DND-41 (cell line): Measurements from ENCODE around the gene CPNE4.

Source experiments
- ATAC-seq: fragments of 200-7000 bp; cut with Tn5 transposase; 3 replicates; pipeline ENCODE4 v1.9.1; 2021; ENCODE audit warnings: low read depth; ENCODE audit not compliant: insufficient read depth
- DNase-seq: peaks from one replicate; pipeline ENCODE4 v3.0.0-alpha.2; 2020
- H2AFZ ChIP-seq: 2 replicates; pipeline ENCODE4 v1.6.0; 2012; ENCODE audit warnings: low read depth, low read length
- H3K27ac ChIP-seq: 2 replicates; pipeline ENCODE4 v1.5.1; 2012; ENCODE audit warnings: low read length, inconsistent platforms
- H3K27me3 ChIP-seq: fragments of 200-600 bp; sonication (generic); 2 replicates; pipeline ENCODE4 v1.6.0; 2012; ENCODE audit warnings: low read length, mild to moderate bottlenecking, inconsistent platforms; ENCODE audit not compliant: insufficient read depth, poor library complexity
- H3K36me3 ChIP-seq: 2 replicates; pipeline ENCODE4 v1.5.1; 2012; ENCODE audit warnings: low read length, inconsistent platforms; ENCODE audit not compliant: insufficient read depth
- H3K4me1 ChIP-seq: 2 replicates; pipeline ENCODE4 v1.5.1; 2012; ENCODE audit warnings: mild to moderate bottlenecking, low read length; ENCODE audit not compliant: insufficient read depth
- H3K4me2 ChIP-seq: 2 replicates; pipeline ENCODE4 v1.6.0; 2012; ENCODE audit warnings: mild to moderate bottlenecking, moderate library complexity, low read length, inconsistent platforms; ENCODE audit not compliant: insufficient read depth
- H3K4me3 ChIP-seq, 2 experiments: fragments of 200-600 bp in 1 of 2; shearing (Covaris generic) in 1 of 2; 2 replicates each; pipeline ENCODE4 v1.5.1; 2012 to 2016; ENCODE audit warnings: inconsistent platforms in 2 of 2, low read length in 2 of 2, mild to moderate bottlenecking in 2 of 2, low read depth in 1 of 2, moderate library complexity in 1 of 2
- H3K79me2 ChIP-seq: 2 replicates; pipeline ENCODE4 v1.6.0; 2012; ENCODE audit warnings: low read length, inconsistent platforms; ENCODE audit not compliant: insufficient read depth
- H3K9ac ChIP-seq: 2 replicates; pipeline ENCODE4 v1.6.0; 2012; ENCODE audit warnings: low read depth, mild to moderate bottlenecking, inconsistent platforms, low read length, moderate library complexity
- H3K9me3 ChIP-seq: 2 replicates; pipeline ENCODE4 v1.5.1; 2012; ENCODE audit warnings: low read length, moderate library complexity, mild to moderate bottlenecking, inconsistent platforms; ENCODE audit not compliant: insufficient read depth, severe bottlenecking
- H4K20me1 ChIP-seq: 2 replicates; pipeline ENCODE4 v1.6.0; 2012; ENCODE audit warnings: low read length; ENCODE audit not compliant: insufficient read depth
- EZH2 ChIP-seq: IDR thresholded peaks from 3 replicates; pipeline ENCODE4 v1.6.1; 2012; ENCODE audit warnings: borderline replicate concordance, low read depth, mild to moderate bottlenecking, moderate library complexity, low read length, inconsistent platforms; ENCODE audit not compliant: severe bottlenecking
- TF ChIP-seq, protein P1 (sequence below): IDR thresholded peaks from 2 replicates; pipeline ENCODE4 v1.5.1; 2012; ENCODE audit warnings: borderline replicate concordance, low read length, moderate library complexity, mild to moderate bottlenecking; ENCODE audit not compliant: poor library complexity, severe bottlenecking; ENCODE audit errors: extremely low read depth

CPNE4 gene

DNA sequence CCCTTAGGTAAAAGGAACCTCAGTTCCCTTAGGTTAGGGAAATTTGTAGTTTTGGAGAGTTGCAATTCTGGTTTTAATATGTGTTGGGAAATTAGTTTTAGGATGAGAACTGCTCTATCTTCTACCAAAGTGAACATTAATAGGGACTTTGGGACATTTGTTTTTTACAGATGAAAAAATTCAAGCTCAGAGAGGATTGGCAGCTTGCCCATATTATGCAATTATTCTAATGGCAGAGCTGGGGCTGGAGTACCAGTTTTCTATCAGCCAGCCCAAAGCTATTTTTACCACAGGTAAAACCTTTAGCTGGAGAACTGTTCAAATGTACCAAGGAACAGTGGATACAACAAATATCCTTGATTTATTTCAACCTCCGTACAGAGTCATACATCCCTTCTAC lies 127.0 kb downstream of the CPNE4 start:
- DNase-seq = no peak

DNA sequence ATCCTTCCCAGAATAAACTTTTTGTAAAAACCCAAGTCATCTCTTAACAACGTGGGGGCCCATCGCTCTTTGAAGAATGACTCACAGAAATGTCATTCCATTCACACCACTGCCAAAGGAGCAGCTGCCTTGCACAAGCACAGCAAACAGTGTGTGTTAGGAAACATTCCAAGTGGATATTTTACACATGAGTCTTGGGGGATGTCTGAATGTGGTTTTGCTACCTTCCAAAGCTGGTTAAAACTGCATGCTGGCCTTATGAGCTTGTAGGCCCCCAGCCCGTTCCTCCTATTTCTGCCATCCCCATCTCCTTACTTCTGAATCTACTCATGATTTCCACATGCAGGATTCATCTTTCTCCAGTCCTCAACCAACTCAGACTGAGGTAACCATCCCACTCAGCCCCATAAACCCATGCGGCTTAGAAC lies 130.8 kb downstream of the CPNE4 start:
- Histone ChIP-seq H3K27ac (no peak overlapping the region), H4K20me1 (no peaks in the 10 kb centered on the region), H3K27me3 (peaks cover 3% of the 10 kb centered on the region), H3K4me3 (no peak overlapping the region), H2AFZ (no peak overlapping the region), H3K9me3 (no peaks in the 10 kb centered on the region), H3K9ac (no peak overlapping the region), H3K79me2 (no peaks in the 10 kb centered on the region), H3K36me3 (no peaks in the 10 kb centered on the region), H3K4me2 (no peak overlapping the region), H3K4me1 (no peaks in the 10 kb centered on the region)
- no peak for TF ChIP-seq EZH2
- TF ChIP-seq, protein P1, sequence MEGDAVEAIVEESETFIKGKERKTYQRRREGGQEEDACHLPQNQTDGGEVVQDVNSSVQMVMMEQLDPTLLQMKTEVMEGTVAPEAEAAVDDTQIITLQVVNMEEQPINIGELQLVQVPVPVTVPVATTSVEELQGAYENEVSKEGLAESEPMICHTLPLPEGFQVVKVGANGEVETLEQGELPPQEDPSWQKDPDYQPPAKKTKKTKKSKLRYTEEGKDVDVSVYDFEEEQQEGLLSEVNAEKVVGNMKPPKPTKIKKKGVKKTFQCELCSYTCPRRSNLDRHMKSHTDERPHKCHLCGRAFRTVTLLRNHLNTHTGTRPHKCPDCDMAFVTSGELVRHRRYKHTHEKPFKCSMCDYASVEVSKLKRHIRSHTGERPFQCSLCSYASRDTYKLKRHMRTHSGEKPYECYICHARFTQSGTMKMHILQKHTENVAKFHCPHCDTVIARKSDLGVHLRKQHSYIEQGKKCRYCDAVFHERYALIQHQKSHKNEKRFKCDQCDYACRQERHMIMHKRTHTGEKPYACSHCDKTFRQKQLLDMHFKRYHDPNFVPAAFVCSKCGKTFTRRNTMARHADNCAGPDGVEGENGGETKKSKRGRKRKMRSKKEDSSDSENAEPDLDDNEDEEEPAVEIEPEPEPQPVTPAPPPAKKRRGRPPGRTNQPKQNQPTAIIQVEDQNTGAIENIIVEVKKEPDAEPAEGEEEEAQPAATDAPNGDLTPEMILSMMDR = no peak
- no peak for ATAC-seq
- DNase-seq = no peak

More for the DNA sequence above, 127.0 kb downstream of the CPNE4 start:
- Histone ChIP-seq H3K79me2 (no peaks in the 10 kb centered on the region), H3K9me3 (no peaks in the 10 kb centered on the region), H3K9ac (no peak overlapping the region), H3K27me3 (peaks cover 2% of the 10 kb centered on the region), H4K20me1 (no peaks in the 10 kb centered on the region), H3K4me1 (no peaks in the 10 kb centered on the region), H3K4me2 (no peak overlapping the region), H3K36me3 (no peaks in the 10 kb centered on the region), H3K27ac (no peak overlapping the region), H2AFZ (no peak overlapping the region), H3K4me3 (no peak overlapping the region)
- TF ChIP-seq, protein P1 = no peak
- no peak for ATAC-seq

GRCh38 chr3:131901686-131902085 lies 133.1 kb downstream of the CPNE4 start:
- Histone ChIP-seq H3K36me3 (no peaks in the 10 kb centered on the region), H3K9me3 (no peaks in the 10 kb centered on the region), H2AFZ (no peak overlapping the region), H3K27ac (no peak overlapping the region), H3K27me3 (peaks cover 3% of the 10 kb centered on the region), H3K4me3 (no peak overlapping the region), H3K79me2 (no peaks in the 10 kb centered on the region), H3K4me1 (no peaks in the 10 kb centered on the region), H4K20me1 (no peaks in the 10 kb centered on the region), H3K4me2 (no peak overlapping the region), H3K9ac (no peak overlapping the region)
- no peak for TF ChIP-seq EZH2
- TF ChIP-seq, protein P1 = no peak
- ATAC-seq (no peak), DNase-seq (no peak)

DNA sequence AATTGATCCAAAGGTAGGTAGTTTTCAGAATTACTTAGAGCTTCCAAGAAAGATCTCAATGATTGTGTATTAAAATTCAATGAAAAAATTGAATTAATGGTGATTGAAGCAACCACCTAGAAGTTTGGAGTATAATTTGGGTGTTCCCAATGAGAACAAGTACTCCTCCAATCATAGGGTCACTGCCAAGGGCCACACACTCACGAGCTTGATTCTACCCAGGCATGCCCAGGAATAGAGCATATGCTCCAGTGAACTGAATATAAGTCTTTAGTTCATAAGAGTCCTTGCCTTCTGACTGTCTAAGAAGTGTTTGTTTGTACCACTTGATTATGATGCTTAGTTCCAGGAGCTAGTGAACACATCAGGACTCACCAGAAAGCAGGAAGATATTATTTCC lies 133.9 kb downstream of the CPNE4 start:
- Histone ChIP-seq H4K20me1 (no peaks in the 10 kb centered on the region), H3K27me3 (peaks cover 3% of the 10 kb centered on the region), H3K79me2 (no peaks in the 10 kb centered on the region), H3K4me3 (no peak overlapping the region), H3K9me3 (no peaks in the 10 kb centered on the region), H3K36me3 (no peaks in the 10 kb centered on the region), H3K4me2 (no peak overlapping the region), H3K27ac (no peak overlapping the region), H2AFZ (no peak overlapping the region), H3K9ac (no peak overlapping the region), H3K4me1 (no peaks in the 10 kb centered on the region)
- DNase-seq (no peak), ATAC-seq (no peak)
- no peak for TF ChIP-seq EZH2
- TF ChIP-seq, protein P1 = no peak
